Rectal smooth muscle tissue (tissue), 1 donor: Measurements from ENCODE around the gene TRIM9.

Source experiments
- H3K27ac ChIP-seq: one replicate; pipeline ENCODE4 v1.7.0; 2013; ENCODE audit warnings: low read depth, low read length, inconsistent platforms
- H3K27me3 ChIP-seq: one replicate; pipeline ENCODE4 v1.7.0; 2013; ENCODE audit warnings: low read length; ENCODE audit not compliant: control insufficient read depth, insufficient read depth
- H3K36me3 ChIP-seq: one replicate; pipeline ENCODE4 v1.7.0; 2013; ENCODE audit warnings: low read length; ENCODE audit not compliant: control insufficient read depth, insufficient read depth
- H3K4me1 ChIP-seq: one replicate; pipeline ENCODE4 v1.7.0; 2013; ENCODE audit warnings: low read length; ENCODE audit not compliant: control insufficient read depth, insufficient read depth
- H3K4me3 ChIP-seq: one replicate; pipeline ENCODE4 v1.7.0; 2013; ENCODE audit warnings: low read length
- H3K9ac ChIP-seq: one replicate; pipeline ENCODE4 v1.7.0; 2013; ENCODE audit warnings: low read length

TRIM9 gene

DNA sequence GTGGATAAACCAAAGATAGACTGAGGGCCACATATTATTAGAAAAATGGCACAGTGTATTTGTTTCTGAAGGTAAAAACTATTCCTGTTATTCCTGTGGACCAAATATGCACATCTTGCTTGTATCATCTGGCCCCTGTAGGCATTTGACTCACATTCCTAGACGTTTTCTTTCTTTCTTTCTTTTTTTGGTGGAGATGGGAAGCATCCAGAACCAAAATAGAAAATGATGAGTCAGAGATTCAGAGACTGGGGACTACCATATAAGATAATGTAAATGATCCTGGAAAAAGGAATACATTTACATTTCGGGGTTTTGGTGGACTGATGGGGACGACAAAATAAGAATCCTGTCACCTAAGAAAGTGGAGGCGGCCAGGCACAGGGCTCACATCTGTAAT lies 24.2 kb downstream of the TRIM9 start:
- no peaks in the 10 kb centered on the region for H3K27me3 ChIP-seq
- peaks cover 19% of the 10 kb centered on the region for H3K4me1 ChIP-seq
- H3K4me3 ChIP-seq: no peak overlapping the region
- H3K9ac ChIP-seq: no peak overlapping the region
- H3K27ac ChIP-seq: no peak overlapping the region
- H3K36me3 ChIP-seq: no peaks in the 10 kb centered on the region

DNA sequence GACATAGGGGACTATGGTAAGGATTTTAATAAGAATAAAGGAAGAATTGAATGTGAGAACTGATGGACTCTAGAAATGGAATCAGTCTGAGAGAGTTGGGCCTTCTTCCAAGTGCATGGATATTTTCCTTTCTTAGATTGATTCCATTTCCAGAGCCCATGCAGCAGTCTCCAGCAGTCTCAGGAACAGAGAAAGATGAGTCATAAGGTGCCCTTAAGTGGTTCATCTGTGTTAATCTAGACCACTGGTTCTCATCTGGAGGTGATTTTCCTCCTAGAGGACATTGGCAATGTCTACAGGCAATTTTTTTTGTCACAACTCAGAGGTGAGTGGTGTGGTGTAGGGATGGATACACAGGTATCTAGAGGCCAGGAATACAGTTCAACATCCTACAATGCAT lies 25.9 kb downstream of the TRIM9 start:
- H3K9ac ChIP-seq: no peak overlapping the region
- no peak overlapping the region for H3K4me3 ChIP-seq
- H3K4me1 ChIP-seq: peaks cover 16% of the 10 kb centered on the region
- H3K36me3 ChIP-seq: no peaks in the 10 kb centered on the region
- H3K27ac ChIP-seq: peak overlapping the region; percentile 24
- H3K27me3 ChIP-seq: no peaks in the 10 kb centered on the region

DNA sequence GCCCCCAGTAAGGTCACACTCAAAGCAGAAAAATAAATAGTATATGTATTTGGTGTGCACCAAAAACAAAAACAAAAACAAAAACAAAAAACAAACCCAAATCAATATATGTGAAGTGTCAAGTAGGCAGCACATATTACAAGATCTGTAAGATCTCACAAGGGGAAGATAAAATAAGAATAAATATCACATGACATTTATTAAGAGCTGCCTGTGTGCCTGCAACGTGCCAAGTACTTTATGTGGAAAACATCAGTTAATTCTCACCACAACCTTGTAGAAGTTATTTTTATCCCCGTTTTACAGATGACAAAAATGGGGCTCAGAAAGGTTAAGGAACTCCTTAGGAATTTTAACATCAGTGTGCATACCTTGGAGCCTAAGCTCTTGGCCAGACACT lies 26.6 kb downstream of the TRIM9 start:
- Histone ChIP-seq H3K4me3 (no peak overlapping the region), H3K27ac (peak overlapping the region; percentile 40), H3K9ac (no peak overlapping the region), H3K36me3 (no peaks in the 10 kb centered on the region), H3K4me1 (peaks cover 13% of the 10 kb centered on the region), H3K27me3 (no peaks in the 10 kb centered on the region)

DNA sequence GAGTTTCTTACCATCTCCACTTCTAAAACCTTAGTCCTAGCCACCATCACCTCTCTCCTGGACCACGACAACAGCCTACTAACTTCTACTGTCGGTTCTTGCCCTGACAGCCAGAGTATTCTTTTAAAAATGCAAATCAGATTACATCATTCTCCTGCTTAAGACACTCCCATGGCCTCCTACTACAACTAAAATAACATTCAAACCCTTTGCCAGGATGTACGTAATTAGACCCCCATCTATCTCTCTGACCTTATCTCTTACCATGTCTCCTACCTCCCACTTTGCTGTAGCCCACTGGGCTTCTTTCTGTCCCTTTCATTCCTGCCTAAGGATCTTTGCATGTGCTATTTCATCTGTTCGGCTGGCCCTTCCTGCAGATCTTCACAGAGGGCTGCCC lies 27.6 kb downstream of the TRIM9 start:
- no peak overlapping the region for H3K4me3 ChIP-seq
- peak overlapping the region; percentile 27 for H3K27ac ChIP-seq

DNA sequence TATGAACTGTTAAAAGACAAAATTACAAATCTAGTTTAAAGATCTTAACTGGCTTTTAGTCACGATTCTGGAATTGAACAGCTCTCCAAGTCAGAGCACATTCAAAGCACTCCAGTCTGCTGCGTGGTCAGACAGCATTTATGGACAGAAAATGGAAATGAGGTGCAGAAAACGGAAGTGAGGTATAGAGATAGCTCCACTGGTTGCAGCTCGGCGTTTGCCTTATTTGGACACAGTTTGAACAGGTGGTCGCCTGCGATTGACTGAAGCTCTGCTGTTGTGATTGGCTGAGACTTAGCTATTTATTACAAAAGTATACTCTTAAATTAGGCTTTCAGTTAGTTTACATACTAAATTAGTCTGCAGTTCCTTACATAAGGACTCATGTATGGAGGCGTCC lies 28.3 kb downstream of the TRIM9 start:
- no peak overlapping the region for H3K4me3 ChIP-seq
- H3K27ac ChIP-seq: no peak overlapping the region
- peaks cover 9% of the 10 kb centered on the region for H3K4me1 ChIP-seq
- no peaks in the 10 kb centered on the region for H3K27me3 ChIP-seq
- no peak overlapping the region for H3K9ac ChIP-seq
- no peaks in the 10 kb centered on the region for H3K36me3 ChIP-seq

More for the DNA sequence above, 27.6 kb downstream of the TRIM9 start:
- H3K36me3 ChIP-seq: no peaks in the 10 kb centered on the region
- peaks cover 9% of the 10 kb centered on the region for H3K4me1 ChIP-seq
- no peaks in the 10 kb centered on the region for H3K27me3 ChIP-seq
- no peak overlapping the region for H3K9ac ChIP-seq

DNA sequence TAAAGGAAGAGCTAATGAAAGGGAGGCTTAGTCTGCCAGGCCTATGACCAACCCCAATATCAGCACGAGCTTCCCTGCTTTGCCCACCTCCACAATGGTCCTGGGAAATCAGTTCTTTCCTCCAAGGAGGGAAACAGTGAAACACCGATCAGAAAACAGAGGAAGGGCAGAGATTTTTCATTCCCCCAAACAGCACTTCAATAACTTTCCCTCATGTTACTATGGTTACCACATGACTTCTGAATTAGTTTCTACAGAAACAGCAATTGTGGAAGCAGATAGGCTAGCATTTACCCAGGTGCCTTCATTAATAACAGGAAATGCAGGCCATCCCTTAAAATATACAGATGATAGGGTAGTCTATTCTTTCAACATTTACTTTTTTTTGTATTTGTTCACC lies 35.9 kb downstream of the TRIM9 start:
- no peak overlapping the region for H3K27ac ChIP-seq
- no peaks in the 10 kb centered on the region for H3K36me3 ChIP-seq
- H3K4me1 ChIP-seq: no peaks in the 10 kb centered on the region
- H3K27me3 ChIP-seq: no peaks in the 10 kb centered on the region
- no peak overlapping the region for H3K9ac ChIP-seq
- no peak overlapping the region for H3K4me3 ChIP-seq

DNA sequence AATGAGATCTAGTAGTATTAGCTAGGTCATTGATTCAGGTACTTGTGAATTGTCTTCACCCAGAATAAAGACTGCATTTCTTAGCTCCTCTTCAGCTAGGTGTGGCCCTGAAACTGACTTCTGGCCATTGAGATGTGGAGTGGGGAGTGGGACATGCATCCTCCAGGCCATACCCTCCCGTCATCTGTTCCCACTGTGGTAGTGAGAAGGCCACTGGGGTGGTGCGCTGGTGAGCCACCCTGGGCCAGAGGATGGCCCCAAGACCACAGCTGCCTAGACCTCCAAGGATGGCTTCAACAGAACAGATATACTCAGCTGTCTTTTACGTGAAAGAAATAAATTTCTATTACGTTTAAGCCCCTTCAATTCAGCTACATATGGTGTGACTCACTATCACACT lies 36.5 kb downstream of the TRIM9 start:
- H3K9ac ChIP-seq: no peak overlapping the region
- H3K4me1 ChIP-seq: no peaks in the 10 kb centered on the region
- H3K4me3 ChIP-seq: no peak overlapping the region
- no peaks in the 10 kb centered on the region for H3K36me3 ChIP-seq
- H3K27me3 ChIP-seq: no peaks in the 10 kb centered on the region
- H3K27ac ChIP-seq: no peak overlapping the region

DNA sequence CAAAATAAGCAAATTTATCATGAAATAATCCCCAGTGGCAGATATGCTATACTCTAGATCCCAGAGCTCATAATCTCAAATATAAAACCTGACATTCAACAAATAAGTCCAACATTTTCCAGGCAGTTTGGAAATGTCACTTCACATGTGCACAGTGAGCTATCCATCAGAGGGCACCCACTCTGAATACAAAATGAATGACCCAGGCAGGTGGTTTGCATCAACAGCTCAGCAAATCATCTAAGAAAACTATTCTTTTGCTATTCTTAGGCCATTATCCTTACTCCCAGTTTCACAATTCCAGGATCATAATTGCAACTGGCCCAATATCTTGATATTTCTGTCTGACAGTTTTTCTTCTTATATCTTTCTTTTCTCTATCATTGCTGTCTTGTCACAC lies 38.5 kb downstream of the TRIM9 start:
- Histone ChIP-seq H3K36me3 (no peaks in the 10 kb centered on the region), H3K9ac (no peak overlapping the region), H3K4me3 (no peak overlapping the region), H3K4me1 (no peaks in the 10 kb centered on the region), H3K27ac (no peak overlapping the region), H3K27me3 (no peaks in the 10 kb centered on the region)

DNA sequence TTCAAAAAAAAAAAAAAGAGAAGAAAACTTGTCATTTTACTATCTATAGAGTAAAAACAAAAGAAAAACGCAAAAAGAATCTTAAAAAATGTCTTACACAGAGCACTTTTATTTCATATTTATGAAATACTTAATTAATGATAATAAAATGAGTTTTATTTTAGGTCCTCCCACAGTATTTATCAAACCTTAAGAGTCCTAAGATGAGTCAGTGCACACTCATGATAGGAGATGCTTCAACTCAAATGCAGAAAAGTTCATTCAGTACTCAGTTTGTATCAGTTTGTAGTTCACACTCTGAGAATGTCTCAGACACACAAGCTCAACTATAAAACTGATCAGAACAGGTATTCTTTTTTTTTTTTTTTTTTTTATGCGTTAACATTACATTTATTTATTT lies 41.7 kb downstream of the TRIM9 start:
- Histone ChIP-seq H3K36me3 (no peaks in the 10 kb centered on the region), H3K4me3 (no peak overlapping the region), H3K9ac (no peak overlapping the region), H3K27me3 (no peaks in the 10 kb centered on the region), H3K27ac (no peak overlapping the region), H3K4me1 (no peaks in the 10 kb centered on the region)

DNA sequence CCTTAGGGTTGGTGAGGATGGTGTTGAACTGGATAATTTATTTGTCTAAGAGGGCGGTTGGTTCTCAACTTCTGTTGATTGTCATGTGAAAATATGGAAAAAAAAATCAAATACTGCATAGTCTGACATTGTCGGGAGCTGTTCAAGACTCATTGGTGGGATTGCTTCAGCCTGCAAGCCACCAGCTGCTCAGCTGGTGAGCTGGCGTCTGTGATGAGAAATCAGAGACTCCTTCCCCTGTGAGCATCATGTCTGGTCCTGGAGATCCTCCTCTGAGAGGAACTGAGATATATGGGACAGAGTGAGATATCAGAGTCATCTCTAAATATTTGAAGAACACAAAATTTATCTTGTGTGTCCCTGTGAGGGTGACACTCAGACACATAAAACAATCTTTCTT lies 49.9 kb downstream of the TRIM9 start:
- Histone ChIP-seq H3K4me1 (no peaks in the 10 kb centered on the region), H3K27ac (no peak overlapping the region), H3K27me3 (no peaks in the 10 kb centered on the region)

DNA sequence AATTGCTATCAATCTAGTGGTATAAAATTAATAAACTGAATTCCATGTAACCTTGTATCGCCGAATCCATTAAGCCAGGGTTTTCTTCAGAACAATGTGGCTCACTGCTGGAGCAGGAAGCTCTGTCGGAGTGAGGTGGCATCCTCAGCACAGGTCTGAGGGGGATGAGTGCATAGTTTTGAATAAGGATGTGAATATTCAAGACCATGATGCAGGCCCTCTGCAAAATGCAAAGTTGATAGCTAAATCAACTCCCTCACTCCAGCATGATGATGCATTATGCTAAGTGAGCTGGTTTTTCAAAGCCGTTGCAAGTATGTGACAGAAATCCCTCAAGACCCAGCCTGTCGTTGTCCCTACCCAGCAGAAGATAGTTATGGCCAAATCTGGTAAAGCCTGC lies 53.0 kb downstream of the TRIM9 start:
- Histone ChIP-seq H3K4me3 (no peak overlapping the region), H3K9ac (no peak overlapping the region), H3K27ac (no peak overlapping the region), H3K27me3 (no peaks in the 10 kb centered on the region), H3K4me1 (no peaks in the 10 kb centered on the region), H3K36me3 (no peaks in the 10 kb centered on the region)

More for the DNA sequence above, 49.9 kb downstream of the TRIM9 start:
- Histone ChIP-seq H3K36me3 (no peaks in the 10 kb centered on the region), H3K4me3 (no peak overlapping the region), H3K9ac (no peak overlapping the region)

DNA sequence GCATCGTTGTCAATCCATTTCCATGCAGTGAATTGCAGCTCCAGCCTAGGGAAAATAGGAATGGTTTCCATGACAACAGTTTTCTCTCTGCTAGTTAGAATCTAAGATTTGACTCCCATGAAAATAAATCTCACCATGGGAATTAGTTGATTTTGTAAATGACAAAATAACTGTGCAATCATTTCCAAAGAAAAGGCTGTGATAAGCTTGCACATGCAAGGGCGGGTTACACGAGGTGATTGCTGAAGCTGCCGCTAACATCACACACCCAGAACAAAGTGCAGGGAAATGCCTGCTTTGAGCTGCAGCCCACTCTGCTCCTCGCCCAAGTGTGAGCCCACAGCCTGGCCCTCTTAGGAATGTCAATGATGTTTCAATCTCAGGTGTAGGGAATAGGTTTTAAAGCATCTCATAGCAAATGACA lies 53.8 kb downstream of the TRIM9 start:
- H3K27ac ChIP-seq: no peak overlapping the region
- no peaks in the 10 kb centered on the region for H3K27me3 ChIP-seq
- H3K36me3 ChIP-seq: no peaks in the 10 kb centered on the region
- H3K4me3 ChIP-seq: no peak overlapping the region
- H3K9ac ChIP-seq: no peak overlapping the region
- no peaks in the 10 kb centered on the region for H3K4me1 ChIP-seq

DNA sequence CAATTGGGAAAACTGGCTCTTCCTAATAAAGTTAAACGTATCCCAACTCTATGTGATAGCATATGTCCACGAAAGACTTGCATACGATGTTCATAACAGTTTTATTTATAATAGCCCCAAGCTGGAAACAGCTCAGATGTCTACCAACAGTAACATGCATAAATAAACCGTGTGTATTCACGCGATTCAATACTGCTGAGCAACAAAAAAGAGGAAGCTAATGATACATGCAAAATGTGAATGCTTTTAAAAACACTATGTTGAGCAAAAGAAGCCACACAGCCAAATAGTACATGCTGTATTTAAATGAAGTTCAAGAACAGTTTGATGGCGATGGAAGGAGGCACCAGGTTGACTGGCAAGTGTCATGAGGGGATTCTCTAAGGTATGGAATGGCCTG lies 55.7 kb downstream of the TRIM9 start:
- Histone ChIP-seq H3K27me3 (no peaks in the 10 kb centered on the region), H3K36me3 (no peaks in the 10 kb centered on the region), H3K9ac (no peak overlapping the region), H3K4me3 (no peak overlapping the region), H3K4me1 (no peaks in the 10 kb centered on the region), H3K27ac (no peak overlapping the region)
